Hematopoietic multipotent progenitor cell treated with erythropoietin and hydrocortisone succinate and interleukin-3 and kit ligand, for 8 days (in vitro differentiated cells): Measurements from ENCODE around the gene DIP2C.
A peak's percentile ranks its signal among the peaks of the same experiment; 100 is the strongest.
"Not testable (repeated sequence)": the region's sequence is repeated elsewhere in the genome, so short reads cannot be mapped to it uniquely, and the experiment has no call there.

Experiments
- DNase-seq: peaks from one replicate; pipeline ENCODE4 v3.0.0-alpha.2; 2015

The DIP2C gene

DNA sequence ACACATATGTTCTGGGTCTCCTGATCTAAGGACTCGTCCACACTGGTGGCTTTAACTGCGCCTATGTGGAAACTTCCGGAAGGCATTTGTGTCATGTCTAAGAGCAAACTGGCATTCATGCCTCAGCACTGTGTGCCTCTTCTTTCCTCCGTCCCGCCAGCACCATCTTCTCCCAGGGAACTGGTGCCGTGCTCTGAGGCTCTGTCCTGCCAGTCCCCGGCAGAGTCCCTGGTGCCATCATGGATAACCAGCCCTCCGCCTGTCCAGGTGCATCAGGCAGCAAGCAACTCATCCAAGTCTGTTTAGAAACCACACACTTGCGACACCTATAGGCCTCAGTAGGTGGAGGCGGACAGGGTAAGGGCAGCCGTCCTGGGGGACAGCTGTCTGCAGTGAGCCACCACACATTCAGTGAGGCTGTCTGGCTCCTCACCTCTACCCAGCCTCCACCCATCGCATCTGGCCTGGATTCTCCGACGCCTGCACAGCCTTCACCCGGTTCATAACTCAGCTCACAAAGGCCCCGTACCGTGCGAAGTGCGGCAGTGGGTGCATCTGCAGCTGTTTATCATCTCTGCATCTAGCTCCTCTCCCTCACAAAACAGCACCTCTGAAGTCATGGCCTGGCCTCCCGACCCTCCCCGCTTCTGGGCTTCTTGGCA, 162.7 kb downstream of the DIP2C start:
- no peak for DNase-seq

DNA sequence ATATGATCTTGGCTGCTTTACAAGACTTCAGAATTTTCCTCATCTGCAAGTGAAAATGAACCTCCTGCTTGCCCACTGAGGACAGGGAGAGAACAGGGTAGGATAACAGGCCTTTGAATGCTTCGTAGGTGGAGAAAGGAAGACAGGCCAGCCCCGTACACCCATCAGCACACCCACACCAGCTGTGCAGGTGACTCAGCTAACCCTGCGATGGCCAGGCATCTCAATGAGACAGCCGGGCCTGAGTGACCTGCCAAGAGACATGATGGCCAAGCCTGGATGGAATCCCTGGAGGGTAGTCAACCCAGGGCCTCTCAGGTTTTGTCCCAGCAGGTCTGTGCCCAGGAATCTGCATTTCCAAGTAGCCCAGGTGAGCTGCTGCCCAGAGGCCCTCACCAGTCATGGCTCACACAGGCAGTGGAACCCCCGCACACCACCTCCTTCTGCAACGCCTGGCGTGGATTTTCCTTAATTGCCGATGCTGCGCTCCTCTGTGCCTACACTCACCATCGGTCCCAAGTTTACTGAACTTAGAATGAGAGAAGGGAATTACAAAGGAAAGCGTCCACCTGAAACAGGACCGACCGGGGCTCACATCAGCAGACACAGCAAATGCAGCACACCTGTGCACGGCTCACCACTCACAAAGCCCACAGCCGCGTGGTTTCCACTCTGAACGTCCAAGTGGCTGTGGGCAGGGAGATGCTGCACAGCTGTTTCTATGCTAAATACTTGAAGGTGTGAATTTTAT, 163.7 kb downstream of the DIP2C start:
- DNase-seq = no peak

- DNase-seq = no peak
These were observed 165.5 kb downstream of the DIP2C start for GRCh38 chr10:523925-524324.

GRCh38 chr10:522350-522749, 167.1 kb downstream of the DIP2C start:
- no peak for DNase-seq

- DNase-seq = no peak
These were observed 167.9 kb downstream of the DIP2C start for GRCh38 chr10:521261-522250.

- no peak for DNase-seq
These were observed 169.1 kb downstream of the DIP2C start for GRCh38 chr10:520402-520787.

DNA sequence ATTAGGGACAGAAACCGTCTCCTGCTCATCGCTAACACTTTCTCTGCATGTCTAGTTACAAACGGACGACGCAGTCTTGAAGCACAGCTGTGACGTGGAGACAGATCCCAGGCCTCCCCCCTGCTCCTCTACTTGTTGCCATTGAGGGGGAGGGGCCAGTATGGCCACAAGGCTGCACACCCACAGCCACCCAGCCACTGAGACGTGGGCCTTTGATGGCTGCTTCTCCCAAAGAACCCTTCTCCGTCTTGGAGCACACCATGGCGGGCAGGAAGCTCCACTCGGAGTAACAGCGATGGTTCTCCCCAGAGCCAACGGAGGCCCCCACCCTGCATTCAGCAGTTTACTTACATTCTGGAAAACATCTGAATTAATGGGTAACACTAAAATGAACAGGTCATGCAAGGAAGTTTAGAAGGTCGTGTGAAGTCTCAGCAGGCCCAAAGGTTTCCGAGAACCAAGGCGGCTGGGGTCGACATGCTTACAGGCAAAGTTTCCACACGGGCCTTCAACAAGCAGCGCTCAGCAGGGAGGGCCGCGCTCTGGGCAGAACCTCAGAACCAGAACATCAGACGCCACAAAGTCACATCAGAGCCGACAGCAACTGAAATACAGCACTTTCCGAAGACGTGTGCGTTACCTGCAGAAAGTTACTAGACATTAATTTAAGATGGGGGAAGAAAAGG, 169.6 kb downstream of the DIP2C start:
- DNase-seq = no peak

DNA sequence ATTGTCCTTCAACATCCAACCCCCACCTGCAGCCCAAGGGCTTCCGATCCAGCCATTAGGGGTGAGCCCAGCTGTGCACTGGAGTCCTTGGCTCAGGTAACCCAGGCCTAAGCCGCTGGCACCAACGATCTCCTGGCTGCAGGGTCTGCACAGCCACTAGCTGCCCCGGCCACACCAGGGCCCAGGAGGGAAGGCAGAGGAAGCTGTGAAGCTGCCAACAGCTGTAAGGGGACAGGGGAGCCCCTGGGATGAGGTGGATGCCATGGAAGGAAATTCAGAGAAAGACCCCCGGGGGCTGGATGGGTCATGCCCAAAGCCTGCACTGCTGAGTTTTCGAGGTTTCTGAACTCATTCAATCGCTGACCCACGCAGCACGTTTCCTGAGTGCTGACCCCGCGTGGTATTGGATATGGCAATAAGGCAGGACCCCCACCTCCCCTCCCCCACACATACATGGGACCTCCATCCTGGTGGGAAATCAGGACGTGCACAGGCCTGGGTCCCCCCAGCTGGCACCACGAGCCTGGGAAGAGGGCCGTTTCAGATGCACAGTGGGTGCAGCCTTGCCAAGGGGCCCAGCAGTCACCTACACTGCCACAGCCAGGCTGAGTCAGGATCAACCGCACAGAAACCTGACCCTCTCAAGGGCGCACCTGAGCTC, 170.3 kb downstream of the DIP2C start:
- no peak for DNase-seq

GRCh38 chr10:517872-518475, 171.5 kb downstream of the DIP2C start:
- no peak for DNase-seq

GRCh38 chr10:517241-517830, 172.1 kb downstream of the DIP2C start:
- no peak for DNase-seq

DNA sequence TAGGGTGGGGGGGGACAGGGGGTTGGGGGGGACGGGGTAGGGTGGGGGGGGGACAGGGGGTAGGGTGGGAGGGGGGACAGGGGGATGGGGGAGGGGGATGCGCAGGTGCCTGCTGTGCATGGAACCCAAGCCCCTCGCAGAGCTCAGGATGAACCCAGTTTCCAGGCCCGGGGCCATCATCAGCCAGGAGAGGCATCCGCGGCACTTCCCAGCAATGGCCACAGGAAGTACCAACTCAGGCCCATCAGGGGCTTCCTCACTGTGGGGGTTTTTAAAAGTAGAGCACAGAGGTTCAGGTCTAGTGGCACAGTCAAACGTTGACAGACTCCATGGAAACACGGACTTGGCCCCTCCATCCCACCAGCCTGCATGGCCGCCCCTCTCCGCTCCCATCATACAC, 172.7 kb downstream of the DIP2C start:
- no peak for DNase-seq

GRCh38 chr10:515674-516073, 173.8 kb downstream of the DIP2C start:
- no peak for DNase-seq

GRCh38 chr10:514137-514671, 175.3 kb downstream of the DIP2C start:
- no peak for DNase-seq

GRCh38 chr10:513393-513792, 176.1 kb downstream of the DIP2C start:
- no peak for DNase-seq

DNA sequence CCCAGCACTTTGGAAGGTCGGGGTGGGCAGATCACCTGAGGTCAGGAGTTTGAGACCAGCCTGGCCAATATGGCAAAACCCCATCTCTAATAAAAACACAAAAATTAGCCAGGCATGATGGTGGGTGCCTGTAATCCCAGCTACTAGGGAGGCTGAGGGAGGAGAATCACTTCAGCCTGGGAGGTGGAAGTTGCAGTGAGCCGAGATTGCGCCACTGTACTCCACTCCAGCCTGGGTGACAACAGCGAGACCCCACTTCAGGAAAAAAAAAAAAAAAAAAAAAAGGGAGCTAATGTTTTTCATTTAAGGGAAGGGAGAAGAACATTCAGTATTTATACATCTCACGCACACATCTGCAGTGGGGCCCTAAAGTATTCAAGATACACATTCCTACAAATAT, 176.8 kb downstream of the DIP2C start:
- DNase-seq = not testable (repeated sequence)

DNA sequence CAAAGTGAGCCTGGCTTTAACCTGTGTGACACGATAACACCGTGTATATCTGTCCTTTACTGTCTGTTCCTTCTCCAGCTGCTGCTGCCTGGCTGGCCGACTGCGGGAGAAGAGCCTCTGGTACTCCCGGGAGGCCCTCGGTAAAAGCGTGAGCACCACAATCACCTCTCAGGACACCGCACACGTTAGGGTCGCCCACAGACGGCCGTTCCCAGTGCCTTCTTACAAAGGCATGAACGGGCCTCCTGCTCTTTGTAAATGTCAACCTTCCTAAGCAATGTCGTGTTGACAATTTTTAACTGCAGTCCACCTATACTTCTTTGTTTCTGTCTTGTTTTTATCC, 177.6 kb downstream of the DIP2C start:
- no peak for DNase-seq

DNA sequence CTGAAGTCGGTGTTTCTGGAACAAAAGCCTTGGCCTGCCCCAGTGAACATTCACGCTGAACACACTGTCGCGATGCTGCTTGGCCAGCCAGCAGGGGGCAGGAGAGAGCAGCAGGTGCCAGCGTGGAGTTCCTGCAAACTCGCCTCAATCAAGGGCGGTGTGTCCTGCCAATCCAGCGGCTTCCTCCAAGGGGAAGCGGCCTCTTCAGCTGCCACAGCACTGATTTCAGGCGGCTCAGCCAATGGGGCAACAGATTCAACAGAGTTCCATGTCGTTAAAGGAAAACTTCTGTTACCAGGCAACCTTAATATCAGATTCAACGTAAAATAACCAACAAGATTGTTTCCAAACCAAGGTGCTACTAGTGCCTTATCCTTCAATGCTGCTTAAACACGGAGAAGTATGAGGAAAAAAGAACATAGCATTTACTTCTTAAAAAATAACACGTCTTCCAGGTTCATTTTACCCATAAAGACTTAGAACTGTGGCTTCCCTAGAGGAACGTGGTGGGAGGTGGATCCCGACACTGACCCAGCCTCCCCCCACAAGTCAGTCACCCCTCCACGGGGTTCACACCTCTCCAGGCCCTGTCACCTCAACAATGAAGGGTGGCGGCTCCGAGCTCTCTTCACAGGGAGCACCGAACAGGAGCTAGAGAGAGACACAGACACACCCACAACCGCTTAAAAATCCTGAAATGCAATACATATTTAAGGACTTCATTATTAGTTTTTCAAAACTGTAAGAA, 178.2 kb downstream of the DIP2C start:
- DNase-seq = peak; percentile 63

DNA sequence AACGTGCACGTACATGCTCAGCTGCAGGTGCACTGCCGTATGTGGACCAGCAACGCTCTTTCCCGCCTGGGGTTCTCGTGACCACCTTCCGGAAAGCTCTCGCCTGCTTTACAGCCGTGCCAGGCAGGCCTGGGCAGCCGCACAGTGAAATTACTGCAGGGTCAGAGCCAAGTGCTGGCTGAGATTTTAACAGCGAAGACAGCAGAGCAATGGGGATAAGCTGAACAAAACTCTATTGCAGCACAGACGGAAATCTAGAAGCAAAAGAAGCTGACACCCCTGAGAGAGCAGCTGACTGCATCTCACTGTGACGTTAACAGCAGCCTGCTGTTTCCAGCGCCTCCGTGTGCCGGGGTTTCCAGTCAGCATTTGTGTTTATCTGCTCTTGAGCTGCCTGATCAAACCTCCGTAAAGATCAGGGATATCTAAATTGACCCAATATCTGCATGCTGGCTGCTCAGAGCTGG, 179.0 kb downstream of the DIP2C start:
- no peak for DNase-seq

DNA sequence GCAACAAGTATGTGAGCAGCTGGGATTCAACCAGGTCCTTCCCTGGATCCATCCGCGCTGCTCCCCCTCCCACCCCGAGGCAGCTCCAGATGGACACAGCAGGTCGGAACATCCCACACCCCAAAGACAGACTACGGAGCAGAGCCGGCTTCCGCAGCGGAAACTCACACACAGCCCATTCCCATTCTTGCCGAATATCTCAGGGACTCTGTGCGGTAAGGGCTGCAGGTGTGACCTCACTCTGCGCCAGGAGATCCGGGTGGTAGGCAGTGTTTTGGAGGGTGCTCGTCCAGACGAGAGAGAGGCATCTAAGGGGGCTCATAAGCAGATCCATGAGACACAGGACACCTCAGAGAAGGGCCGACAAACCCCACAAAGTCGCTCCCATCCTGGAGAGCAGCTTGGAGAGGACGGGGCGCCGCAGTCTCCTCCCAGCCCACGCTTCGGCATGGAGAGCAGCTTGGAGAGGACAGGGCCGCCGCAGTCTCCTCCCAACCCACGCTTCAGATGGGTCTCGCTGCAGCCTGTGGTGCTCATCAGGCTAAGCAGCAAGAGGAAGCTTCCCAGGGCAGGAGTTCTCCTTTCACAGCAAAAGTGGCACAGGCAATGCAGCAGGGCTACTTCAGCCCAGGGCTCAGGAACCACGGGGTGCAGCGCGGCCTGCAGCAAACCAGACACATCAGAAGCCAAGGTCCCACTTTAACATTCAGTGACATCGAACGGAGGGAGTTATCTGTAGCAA, 179.9 kb downstream of the DIP2C start:
- DNase-seq = no peak

DNA sequence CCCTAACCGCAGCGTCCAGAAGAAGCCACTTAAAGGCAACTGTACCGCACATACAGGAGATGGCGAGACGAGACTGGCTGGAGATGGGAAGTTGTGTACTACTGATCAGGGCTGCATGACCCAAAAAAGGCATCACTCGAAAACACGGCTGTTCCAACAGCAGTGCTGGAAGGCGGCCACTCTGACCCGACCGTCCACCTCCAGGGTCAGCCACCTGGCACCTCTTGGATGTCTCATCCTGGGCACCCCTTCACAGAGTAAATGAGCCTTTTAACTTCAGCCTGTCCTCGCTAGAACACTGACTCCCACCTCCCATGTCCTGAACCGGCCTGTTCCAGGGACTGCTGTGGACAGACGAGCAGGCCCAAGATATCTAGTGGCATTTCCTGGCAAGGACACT, 180.7 kb downstream of the DIP2C start:
- no peak for DNase-seq
